ENCODE measurements around the gene COP1. TPM values are rescaled to one million over a fixed set of nuclear protein-coding genes. Genes with fewer than 3 reads are reported as not detected.
"Not testable (repeated sequence)": the region's sequence is repeated elsewhere in the genome, so short reads cannot be mapped to it uniquely, and the experiment has no call there.

COP1 gene
- total RNA-seq, 2 donors from 2014 or later = 58.1 to 60.7 TPM

DNA sequence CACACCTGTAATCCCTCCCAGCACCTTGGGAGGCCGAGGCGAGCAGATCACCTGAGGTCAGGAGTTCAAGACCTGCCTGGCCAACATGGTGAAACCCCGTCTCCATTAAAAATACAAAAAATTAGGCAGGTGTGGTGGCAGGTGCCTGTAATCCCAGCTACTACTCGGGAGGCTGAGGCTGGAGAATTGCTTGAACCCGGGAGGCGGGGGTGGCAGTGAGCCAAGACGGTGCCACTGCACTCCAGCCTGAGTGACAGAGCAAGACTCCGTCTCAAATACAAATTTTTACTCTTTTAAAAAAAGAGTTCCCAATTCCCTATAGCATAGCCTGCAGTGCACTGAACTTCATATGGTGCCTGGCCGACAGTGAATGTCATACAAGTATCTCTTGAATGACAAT lies 2.4 kb downstream of the COP1 start:
- DNase-seq = peak in 1 of 2 donors; percentile 29
- intact Hi-C loops (cut with DNase I, micrococcal nuclease); ATAC-seq: not testable (repeated sequence)

DNA sequence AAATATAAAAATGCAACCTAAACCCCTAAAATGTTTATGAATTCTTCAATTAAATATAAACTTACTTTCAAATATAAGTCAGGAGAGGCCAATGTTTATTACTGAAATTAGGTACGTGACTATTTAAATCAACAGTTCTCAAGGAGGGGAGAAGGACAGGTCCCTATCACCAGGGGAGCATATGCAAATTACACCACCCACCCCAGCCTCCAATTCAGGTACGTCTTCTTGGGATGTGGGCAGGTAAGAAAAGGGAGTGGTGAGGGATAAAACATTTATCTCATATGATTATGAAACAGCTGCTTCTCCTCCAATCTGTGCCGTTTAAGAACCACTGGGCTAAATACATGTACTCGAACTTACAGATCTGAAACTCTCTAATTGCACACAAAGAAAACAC lies 3.4 kb downstream of the COP1 start:
- DNase-seq (no peak), ATAC-seq (no peak)
- intact Hi-C loops (cut with DNase I, micrococcal nuclease) = no loop called here

- DNase-seq = no peak
- intact Hi-C loops (cut with DNase I, micrococcal nuclease) = no loop called here
- ATAC-seq = no peak
Measured at GRCh38 chr1:176201568-176201967, 5.5 kb downstream of the COP1 start.

- intact Hi-C loops (cut with DNase I, micrococcal nuclease) = no loop called here
- DNase-seq (no peak), ATAC-seq (no peak)
Measured at GRCh38 chr1:176199707-176200106, 7.4 kb downstream of the COP1 start.

DNA sequence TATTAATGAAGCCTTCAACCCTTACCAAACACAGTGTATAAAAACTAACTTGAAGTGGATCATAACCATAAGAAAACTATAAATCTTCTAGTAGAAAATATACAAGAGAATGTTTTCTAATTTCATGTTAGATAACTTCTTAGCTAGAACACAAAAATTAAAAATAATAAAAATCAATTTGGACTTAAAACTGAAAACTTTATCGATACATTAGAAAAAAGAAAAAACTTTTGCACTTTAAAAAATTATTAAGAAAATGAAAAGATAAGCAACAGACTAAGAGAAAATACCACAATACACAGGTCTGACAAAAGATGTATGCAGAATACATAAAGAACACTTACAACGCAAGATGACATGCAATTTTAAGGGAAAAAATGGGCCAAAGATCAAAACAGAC lies 8.7 kb downstream of the COP1 start:
- ATAC-seq (no peak), DNase-seq (no peak)
- intact Hi-C loops (cut with DNase I, micrococcal nuclease) = no loop called here

DNA sequence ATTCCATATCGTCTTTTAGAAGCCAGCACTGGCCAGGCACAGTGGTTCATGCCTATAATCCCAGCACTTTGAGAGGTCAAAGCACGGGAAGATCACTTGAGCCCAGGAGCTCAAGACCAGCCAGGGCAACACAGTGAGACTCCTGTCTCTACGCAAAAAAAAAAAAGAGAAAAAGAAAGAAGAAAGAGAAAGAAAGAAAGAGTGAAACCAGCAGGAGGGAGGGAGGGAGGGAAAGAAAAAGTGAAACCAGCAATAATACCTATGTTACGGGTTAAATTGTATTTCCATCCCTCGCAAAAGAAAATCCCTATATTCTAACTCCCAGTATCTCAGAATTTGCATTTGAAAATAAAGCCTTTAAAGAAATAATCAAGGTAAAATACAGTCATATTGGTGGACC lies 10.4 kb downstream of the COP1 start:
- ATAC-seq (no peak), DNase-seq (no peak)
- intact Hi-C loops (cut with DNase I, micrococcal nuclease) = no loop called here

- ATAC-seq = no peak
- DNase-seq = no peak
Measured at GRCh38 chr1:176195547-176195946, 11.5 kb downstream of the COP1 start.

GRCh38 chr1:176193663-176194062 lies 13.4 kb downstream of the COP1 start:
- DNase-seq (no peak), ATAC-seq (no peak)

More at GRCh38 chr1:176195547-176195946, 11.5 kb downstream of the COP1 start:
- intact Hi-C loops (cut with DNase I, micrococcal nuclease) = no loop called here

GRCh38 chr1:176193023-176193422 lies 14.1 kb downstream of the COP1 start:
- intact Hi-C loops (cut with DNase I, micrococcal nuclease) = no loop called here
- ATAC-seq (no peak), DNase-seq (no peak)

More at GRCh38 chr1:176193663-176194062, 13.4 kb downstream of the COP1 start:
- intact Hi-C loops (cut with DNase I, micrococcal nuclease) = no loop called here

GRCh38 chr1:176188604-176189003 lies 18.5 kb downstream of the COP1 start:
- ATAC-seq (no peak), DNase-seq (no peak)
- intact Hi-C loops (cut with DNase I, micrococcal nuclease) = no loop called here

- intact Hi-C loops (cut with DNase I, micrococcal nuclease) = no loop called here
- ATAC-seq (no peak), DNase-seq (no peak)
Measured at GRCh38 chr1:176187001-176187400, 20.1 kb downstream of the COP1 start.

DNA sequence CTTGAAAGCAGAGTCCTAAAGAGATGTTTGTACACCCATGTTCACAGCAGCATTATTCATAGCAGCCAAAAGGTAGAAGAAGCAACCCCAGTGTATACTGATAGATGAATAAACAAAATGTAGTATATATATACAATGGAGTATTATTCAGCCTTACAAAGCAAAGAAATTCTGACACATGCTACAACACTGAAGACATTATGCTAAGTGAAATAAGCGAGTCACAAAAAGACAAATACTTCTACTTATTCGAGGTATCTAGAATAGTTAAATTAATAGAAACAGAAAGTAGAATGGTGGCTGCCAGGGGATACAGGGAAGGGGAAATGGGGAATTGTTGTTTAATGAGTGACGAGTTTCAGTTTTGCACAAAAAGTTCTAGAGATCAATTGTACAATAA lies 23.5 kb downstream of the COP1 start:
- no peak for DNase-seq
- intact Hi-C loops (cut with DNase I, micrococcal nuclease) = no loop called here

DNA sequence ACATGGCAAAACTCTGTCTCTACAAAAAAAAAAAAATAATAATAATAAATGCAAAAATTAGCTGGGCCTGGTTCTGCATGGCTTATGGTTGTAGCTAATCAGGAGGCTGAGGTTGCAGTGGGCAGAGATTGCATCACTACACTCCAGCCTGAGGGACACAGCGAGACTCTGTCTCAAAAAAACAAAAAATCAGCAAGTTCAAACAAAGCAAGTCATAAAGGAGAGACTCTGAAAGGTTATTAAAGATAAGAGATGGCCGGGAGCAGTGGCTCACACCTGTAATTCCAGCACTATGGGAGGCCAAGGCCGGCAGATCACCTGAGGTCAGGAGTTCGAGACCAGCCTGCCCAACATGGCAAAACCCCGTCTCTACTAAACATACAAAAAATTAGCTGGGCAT lies 28.8 kb downstream of the COP1 start:
- peak; percentile 42 for ATAC-seq
- no peak for DNase-seq

More for the DNA sequence above, 23.5 kb downstream of the COP1 start:
- no peak for ATAC-seq

DNA sequence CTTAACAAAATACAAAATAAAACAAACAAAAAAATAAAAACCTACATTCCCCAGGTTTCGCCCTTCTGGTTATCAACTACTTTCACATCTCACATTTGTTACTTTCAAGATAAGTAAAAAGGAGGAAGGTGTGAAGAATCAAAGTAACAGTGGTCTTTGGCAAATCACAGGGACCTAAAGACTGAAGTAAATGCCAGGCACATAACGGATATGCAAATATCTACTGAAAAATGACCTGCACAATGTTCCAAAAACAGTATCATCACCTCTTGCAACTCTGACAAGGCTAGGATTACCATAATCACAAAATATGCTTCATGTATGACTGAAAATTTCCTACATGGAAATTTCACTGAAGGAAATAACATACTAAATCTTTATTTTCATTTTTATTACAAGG lies 29.3 kb downstream of the COP1 start:
- DNase-seq (no peak), ATAC-seq (no peak)
- intact Hi-C loops (cut with DNase I, micrococcal nuclease) = no loop called here

More for the DNA sequence above, 28.8 kb downstream of the COP1 start:
- intact Hi-C loops (cut with DNase I, micrococcal nuclease) = no loop called here

GRCh38 chr1:176174108-176174507 lies 33.0 kb downstream of the COP1 start:
- ATAC-seq (no peak), DNase-seq (no peak)
- intact Hi-C loops (cut with DNase I, micrococcal nuclease) = no loop called here

- DNase-seq (no peak), ATAC-seq (no peak)
- intact Hi-C loops (cut with DNase I, micrococcal nuclease) = no loop called here
Measured at GRCh38 chr1:176172215-176172614, 34.9 kb downstream of the COP1 start.

DNA sequence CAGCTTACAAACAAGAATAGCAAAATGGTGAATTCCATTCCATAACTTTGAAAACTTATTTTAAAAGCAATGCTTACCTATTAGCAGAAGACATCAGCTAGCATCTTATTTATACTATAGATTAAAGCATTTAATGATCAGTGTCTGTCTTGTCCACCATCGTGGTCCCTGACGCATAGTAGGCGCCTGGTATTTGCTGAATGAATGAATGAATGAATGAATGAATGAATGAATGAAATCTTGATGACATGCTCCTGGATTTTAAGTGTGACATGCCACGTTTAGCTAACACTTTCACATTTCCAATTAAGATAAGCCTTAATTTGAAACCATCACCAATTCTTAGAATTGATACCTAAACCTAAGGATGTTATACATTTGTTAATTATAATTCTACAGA lies 39.9 kb downstream of the COP1 start:
- intact Hi-C loops (cut with DNase I, micrococcal nuclease) = no loop called here
- no peak for DNase-seq
- no peak for ATAC-seq

GRCh38 chr1:176165573-176165972 lies 41.5 kb downstream of the COP1 start:
- intact Hi-C loops (cut with DNase I, micrococcal nuclease) = no loop called here
- ATAC-seq = no peak

GRCh38 chr1:176164014-176164678 lies 42.9 kb downstream of the COP1 start:
- no peak for ATAC-seq
- no peak for DNase-seq
- intact Hi-C loops (cut with DNase I, micrococcal nuclease) = no loop called here

More at GRCh38 chr1:176165573-176165972, 41.5 kb downstream of the COP1 start:
- DNase-seq = no peak

DNA sequence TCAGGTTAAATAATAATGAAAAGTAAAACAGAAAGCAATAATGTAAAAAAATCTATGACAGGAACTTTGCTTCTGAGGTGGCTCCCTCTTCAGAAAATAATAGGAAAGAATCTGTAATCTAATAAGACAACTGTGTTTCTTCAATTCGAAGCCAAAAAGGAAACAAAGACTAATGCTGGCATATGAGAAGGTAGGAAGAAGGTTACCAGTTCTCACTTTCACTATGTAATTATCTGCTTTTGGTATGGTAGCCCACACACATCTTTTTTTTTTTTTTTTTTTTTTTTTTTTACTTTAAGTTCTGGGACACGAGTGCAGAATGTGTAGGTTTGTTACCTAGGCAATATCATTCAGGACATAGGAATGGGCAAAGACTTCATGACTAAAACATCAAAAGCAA lies 47.1 kb downstream of the COP1 start:
- no peak for ATAC-seq
- DNase-seq = no peak
- intact Hi-C loops (cut with DNase I, micrococcal nuclease) = no loop called here

- intact Hi-C loops (cut with DNase I, micrococcal nuclease) = no loop called here
- DNase-seq (no peak), ATAC-seq (no peak)
Measured at GRCh38 chr1:176157995-176158394, 49.1 kb downstream of the COP1 start.

All from left colon (tissue), 2 donors.